Neural progenitor cell (in vitro differentiated cells): ENCODE data around the gene WNT9A.

Experiments used
- EZH2 ChIP-seq: fragments of 200-600 bp; sonication (generic); IDR thresholded peaks from 2 replicates; pipeline ENCODE4 v1.6.1; 2017; ENCODE audit warnings: antibody characterized with exemption, mild to moderate bottlenecking, moderate library complexity
- EZH2phosphoT487 ChIP-seq: fragments of 200-600 bp; sonication (generic); IDR thresholded peaks from 2 replicates; pipeline ENCODE4 v1.6.1; 2017; ENCODE audit warnings: antibody characterized with exemption
- TF ChIP-seq, protein P1 (sequence below): fragments of 200-600 bp; sonication (generic); IDR thresholded peaks from 2 replicates; pipeline ENCODE4 v1.5.1; 2017; ENCODE audit warnings: antibody characterized with exemption, mild to moderate bottlenecking

DNA sequence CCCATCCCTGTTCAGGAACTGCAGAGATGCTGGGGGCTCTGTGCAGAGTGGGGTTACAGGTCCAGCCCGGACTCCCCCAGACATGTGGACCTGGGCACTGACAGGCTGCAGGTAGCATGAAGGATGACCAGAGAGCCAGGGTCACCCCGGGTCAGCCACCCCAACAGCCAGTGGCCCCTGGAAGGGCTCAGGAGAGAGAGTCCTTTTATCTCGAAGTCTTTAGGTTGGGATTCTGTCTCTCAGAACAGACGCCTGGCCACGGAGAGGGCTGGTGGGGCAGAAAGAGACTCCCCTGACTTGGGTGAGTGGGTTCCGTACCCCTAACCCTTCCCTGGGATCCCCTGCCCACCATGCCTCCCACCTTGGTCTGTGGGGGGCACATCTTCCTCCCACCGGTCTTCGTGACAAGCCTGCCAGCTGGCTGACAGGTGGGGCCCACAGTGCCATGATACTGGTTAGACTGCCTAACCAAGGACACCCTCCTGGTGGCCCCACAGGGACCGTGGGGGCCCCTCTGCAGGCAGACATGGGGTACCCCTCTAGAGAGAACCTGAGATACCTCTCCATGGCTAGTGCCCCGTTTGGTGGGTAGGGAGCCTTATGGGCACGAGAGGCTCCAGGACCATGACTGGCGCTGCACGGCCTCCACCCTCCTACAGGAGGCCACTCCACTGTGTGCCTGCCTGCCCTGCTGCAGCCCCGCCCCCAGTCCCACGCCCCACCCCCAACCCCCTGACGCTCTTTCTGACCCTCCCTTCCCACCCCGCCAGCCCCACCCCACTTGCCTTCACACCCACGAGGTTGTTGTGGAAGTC, 24.2 kb downstream of the WNT9A start:
- TF ChIP-seq, protein P1, sequence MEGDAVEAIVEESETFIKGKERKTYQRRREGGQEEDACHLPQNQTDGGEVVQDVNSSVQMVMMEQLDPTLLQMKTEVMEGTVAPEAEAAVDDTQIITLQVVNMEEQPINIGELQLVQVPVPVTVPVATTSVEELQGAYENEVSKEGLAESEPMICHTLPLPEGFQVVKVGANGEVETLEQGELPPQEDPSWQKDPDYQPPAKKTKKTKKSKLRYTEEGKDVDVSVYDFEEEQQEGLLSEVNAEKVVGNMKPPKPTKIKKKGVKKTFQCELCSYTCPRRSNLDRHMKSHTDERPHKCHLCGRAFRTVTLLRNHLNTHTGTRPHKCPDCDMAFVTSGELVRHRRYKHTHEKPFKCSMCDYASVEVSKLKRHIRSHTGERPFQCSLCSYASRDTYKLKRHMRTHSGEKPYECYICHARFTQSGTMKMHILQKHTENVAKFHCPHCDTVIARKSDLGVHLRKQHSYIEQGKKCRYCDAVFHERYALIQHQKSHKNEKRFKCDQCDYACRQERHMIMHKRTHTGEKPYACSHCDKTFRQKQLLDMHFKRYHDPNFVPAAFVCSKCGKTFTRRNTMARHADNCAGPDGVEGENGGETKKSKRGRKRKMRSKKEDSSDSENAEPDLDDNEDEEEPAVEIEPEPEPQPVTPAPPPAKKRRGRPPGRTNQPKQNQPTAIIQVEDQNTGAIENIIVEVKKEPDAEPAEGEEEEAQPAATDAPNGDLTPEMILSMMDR: no peak
- TF ChIP-seq EZH2: no peak
- no peak for TF ChIP-seq EZH2phosphoT487
